ENCODE measurements around the gene NACC2.

DNA sequence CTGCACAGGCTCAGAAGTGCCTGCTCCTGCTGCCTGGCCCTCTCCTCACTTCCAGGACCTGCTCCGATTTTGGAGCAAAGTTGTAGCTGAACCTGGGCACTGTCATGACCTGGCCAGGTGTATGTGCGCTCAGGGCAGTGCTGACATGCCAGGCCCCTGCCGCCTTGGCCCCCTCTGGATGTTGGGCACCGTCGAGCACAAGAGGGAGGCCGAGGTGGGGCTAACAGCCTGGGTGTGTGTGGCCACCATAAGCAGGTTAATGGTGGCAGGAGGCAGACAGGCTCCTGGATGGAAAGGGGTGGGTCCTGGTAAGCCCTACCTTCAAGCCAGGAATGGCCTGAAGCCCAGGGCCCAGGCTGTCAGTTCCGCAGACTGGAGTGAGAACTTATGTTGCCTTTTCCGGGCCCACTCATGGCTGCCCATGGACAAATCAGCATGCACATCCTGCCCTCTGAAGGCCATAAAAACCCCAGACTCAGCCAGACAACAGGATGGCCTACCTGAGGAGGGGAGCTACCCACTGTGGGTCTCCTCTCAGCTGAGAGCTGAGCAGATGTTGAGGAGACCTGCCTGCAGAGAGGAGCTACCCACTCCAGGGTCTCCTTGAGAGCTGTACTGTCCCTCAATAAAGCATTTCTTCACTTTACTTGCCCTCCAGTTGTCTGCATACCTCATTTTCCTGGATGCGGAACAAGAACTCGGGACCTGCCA lies 66.2 kb downstream of the NACC2 start:
- peak in 1 of 3 donors; percentile 32 for TF ChIP-seq POLR2AphosphoS5 (IDR thresholded peaks at IDR 0.05)
- TF ChIP-seq POLR2A (IDR thresholded peaks at IDR 0.05), result no peak
